NCI-H524 (cell line): ENCODE data around the gene PLAC9.
"Not testable (repeated sequence)": the region's sequence is repeated elsewhere in the genome, so short reads cannot be mapped to it uniquely, and the experiment has no call there.

ENCODE experiments used
- DNase-seq, 2 experiments: peaks; one replicate each; lab custom pipeline; 2025; lab: John Stamatoyannopoulos, UW

PLAC9 gene

GRCh38 chr10:80132299-80133139 lies at the start of gene PLAC9:
Gene PLAC9, plus strand, starts transcription at chr10:80132730. Its CDS starts 33 bp downstream, at chr10:80132763.
- no peak for DNase-seq

DNA sequence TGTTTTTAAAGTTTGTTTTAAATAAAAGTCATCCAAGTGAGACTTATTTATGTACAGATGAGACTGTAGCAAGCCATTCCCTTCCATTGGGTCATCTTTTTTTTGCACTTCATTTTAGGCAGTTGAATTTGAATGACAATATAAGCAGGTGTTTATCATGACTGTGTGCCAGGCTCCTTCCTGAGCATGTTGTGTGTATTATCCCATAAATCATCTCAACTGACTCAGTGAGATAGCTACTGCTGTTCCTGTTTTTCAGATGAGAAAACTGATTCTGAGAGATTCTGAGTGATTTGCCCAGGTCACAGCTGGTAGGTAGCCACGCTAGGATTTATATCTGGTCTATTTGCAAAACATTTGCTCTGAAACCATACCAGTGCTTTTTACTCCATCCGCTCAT lies 42.4 kb upstream of the PLAC9 start:
- no peak for DNase-seq

- DNase-seq = no peak
Measured at GRCh38 chr10:80094231-80094630, 38.3 kb upstream of the PLAC9 start.

DNA sequence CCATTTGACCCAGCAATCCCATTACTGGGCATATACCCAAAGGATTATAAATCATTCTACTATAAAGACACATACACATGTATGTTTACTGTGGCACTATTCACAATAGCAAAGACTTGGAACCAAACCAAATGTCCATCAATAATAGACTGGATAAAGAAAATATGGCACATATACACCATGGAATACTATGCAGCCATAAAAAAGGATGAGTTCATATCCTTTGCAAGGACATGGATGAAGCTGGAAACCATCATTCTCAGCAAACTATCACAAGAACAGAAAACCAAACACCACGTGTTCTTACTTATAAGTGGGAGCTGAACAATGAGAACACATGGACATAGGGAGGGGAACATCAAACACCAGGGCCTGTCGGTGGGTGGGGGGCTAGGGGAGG lies 34.3 kb upstream of the PLAC9 start:
- DNase-seq = not testable (repeated sequence)

DNA sequence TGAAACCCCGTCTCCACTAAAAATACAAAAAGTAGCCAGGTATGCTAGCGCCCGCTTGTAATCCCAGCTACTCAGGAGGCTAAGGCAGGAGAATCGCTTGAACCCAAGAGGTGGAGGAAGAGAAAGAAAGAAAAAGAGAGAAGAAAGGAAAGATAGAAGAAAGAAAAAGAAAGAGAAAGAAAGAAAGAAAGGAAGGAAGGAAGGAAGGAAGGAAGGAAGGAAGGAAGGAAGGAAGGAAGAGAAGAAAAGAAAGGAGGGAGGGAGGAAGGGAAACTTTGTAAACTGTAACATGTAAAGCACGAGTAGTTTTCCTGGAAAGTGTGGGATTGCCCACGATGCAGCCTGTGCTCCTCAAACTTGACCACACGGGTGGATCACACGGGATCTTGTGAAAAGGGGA lies 33.2 kb upstream of the PLAC9 start:
- not testable (repeated sequence) for DNase-seq

- DNase-seq = no peak
Measured at GRCh38 chr10:80100116-80100515, 32.4 kb upstream of the PLAC9 start.

- peak in 1 of 2 experiments; percentile 1 for DNase-seq
Measured at GRCh38 chr10:80100861-80101695, 31.5 kb upstream of the PLAC9 start.

DNA sequence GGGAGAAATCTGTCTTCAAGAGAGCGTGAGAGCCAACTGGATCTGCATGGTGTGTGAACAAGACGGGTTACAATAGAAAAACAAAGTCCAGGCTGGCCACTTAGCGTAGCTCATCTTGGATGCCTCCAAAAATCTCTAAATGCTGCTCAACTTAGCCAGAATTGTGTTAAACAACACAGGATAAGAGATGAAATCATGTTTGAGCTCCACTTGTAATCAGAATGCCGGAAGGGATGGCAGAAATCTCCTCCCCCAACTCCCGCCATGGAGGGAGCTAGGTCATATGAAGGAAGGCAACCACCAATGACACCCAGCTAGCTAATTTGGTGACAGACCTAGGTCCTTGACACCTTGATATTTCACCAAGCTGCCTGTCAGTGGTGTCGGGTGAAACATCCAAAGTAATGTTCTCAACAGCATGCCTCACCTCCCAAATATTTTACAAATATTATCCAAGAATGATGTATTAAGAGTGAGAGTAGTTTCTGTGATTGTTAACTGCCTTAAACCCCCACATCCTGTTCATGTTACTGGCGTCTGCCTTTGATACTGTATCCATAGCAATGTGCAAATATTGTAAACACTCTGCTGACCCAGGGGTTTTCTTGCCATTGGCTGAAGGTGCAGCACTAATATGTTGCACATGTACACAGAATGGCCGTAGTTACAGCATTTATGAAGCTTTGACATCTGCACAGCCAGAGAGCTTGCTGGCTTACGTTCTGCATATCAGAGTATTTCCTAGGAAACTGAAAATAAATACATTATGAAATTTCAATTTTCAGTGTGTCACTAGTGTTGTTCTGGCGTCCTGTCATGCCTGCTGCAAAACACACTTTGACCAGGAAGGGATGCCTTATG lies 28.2 kb upstream of the PLAC9 start:
- no peak for DNase-seq

DNA sequence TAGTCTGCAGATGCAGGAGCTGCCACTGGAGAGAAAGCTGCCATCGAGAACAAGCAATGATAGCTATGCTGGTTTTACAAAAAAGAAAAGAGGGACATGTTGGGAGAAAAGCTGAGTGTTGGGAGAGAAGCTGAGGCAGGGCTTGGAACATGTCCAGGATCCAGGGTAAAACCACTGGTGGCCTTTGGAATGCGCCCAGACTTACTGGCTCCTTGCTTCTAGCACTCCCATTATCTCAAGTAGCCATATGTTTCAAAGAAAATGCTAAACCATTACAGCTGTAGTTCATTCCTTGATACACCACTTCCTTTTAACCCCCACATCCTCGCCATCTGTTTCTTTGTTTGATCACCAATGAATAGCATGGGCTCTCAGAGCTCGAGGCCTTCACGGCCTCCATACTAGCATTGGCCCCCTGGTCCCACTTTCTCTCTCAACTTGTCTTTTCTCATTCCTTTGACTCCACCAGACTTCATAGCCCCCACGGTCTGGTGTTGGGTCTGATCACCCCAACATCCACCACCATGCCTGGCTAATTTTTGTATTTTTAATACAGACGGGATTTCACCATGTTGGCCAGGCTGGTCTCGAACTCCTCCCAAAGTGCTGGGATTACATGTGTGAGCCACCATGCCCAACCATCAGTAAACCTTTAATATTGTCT lies 23.8 kb upstream of the PLAC9 start:
- DNase-seq = peak; percentile 75 to 87

DNA sequence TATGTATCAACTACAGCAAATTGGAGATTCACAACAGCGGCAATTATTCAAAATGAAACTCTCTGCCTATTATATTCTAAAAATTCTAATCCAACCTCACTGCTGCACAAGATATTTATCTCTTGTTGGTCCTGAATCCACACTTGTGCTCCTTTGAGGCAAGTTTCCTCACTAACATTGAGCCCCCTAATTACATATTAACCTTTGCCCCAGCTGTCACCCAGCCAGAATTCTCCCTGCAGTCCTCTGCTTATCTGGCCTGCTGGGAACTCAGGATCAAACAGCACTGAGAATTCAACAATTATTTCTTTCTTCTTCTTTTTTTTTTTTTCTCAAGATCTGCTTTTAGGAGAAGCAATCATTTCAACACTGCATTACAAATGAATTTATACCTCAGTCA lies 21.5 kb upstream of the PLAC9 start:
- peak in 1 of 2 experiments; percentile 3 for DNase-seq

DNA sequence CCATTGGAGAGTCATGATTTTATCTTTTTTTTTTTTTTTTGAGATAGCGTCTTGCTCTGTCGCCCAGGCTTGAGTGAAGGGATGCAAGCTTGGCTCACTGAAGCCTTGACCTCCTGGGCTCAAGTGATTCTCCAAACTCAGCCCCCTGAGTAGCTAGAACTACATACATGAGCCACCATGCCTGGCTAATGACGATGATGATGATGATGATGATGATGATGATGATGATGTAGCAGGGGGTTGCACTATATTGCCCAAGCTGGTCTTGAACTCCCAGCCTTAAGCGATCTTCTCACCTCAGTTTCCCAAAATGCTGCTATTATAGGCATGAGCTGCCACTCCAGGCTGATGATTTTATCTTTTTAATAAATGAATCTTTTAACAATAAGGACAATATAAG lies 13.9 kb upstream of the PLAC9 start:
- no peak for DNase-seq

DNA sequence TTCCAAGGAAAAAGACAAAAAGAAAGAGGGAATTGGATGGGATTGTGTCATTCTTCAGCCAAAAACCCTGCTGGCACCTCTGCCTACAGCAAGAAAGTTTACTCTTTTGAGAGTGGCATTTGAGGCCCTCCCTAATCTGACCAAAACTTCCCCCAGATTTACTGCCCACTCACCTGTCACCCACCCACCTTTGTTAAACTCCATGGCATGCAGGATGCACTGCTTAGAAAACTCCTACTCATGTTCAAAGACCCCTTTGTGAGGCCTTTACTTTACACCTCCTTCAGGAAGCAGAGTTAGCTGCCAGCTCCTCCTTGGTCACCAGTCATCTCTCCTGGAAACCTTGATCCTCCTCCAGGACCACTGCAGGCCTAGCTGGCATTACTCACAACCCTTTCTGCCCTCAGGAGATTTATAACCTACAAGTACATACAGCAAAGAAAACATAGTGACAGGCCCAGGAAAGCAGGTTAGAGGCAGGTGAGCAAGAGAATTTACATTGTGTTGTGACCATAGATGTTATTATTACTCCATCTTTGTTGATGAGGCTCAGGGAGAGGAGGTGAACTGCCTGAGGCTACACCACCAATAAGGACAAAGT lies 10.3 kb upstream of the PLAC9 start:
- DNase-seq = no peak

DNA sequence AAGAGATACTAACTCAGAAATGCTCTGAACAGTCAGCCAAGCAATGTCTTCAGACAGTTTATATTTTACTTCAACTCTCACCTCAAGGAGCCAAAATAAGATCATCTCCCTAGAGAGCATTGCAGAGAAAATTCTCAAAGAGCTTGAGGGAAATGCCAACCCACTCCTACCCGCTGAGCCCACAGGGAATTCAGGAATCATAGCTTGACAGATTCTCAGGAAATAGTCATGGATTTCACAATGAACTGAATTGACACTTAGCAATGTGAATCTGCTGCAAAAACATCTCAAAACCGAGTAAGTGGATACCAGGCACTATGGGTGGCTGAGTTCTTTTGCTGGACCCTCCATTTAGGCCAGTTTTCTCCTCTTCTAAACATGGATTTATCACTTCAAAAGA lies 9.8 kb upstream of the PLAC9 start:
- no peak for DNase-seq

- no peak for DNase-seq
Measured at GRCh38 chr10:80126876-80127275, 5.7 kb upstream of the PLAC9 start.

DNA sequence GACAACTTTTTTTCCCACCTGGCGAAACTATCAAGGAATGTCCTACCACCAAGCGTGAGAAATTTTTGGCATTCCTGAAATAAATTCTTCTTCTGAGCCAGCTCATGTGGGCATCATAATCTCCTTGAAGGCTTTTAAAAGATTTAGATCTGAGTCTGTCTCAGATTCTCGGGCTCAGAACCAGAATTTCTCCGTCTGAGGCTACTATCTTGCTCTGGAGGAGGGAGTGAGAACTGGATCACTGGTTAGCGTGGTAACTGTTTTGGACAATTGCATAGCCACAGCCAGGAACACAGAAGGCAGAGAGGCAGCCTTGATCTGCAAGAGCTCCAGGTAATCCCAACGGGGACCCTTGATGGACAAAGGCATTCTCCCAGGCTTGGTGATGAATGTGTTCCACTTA lies 1.0 kb upstream of the PLAC9 start:
- no peak for DNase-seq

- no peak for DNase-seq
Measured at GRCh38 chr10:80133206-80133605, 676 bp downstream of the PLAC9 start.

GRCh38 chr10:80133687-80134086 lies 1.2 kb downstream of the PLAC9 start:
- not testable (repeated sequence) for DNase-seq

GRCh38 chr10:80136134-80136571 lies 3.6 kb downstream of the PLAC9 start:
- DNase-seq = no peak

- no peak for DNase-seq
Measured at GRCh38 chr10:80137031-80137862, 4.7 kb downstream of the PLAC9 start.

DNA sequence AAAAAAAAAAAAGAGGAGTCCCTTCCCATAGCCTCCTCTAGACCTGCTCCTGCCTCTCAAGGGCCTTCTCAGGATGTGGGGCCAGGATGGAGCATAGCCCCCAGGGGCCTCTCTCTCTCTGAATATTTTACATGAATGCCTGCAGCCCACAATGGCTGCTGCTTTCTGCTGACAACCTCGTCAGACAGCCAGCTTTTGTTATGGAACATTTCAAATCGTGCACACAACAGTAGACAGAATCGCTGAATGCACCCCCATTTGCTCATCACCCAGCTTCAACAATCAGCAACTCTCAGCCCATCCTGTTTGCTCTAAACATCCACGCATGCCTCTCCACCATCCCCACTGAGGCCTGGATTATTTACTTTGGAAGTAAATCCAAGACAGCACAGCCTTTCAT lies 5.4 kb downstream of the PLAC9 start:
- DNase-seq = no peak
